Thyroid gland (tissue), 4 donors: ENCODE measurements around the gene CACNA1I.

Source experiments
- CTCF ChIP-seq, 6 experiments: fragments of 200-600 bp in 3 of 6; fragments of 450-650 bp in 3 of 6; sonication (generic) in 3 of 6; IDR thresholded peaks; one replicate each; pipeline ENCODE4 v1.5.1; 2016 to 2019; ENCODE audit warnings: antibody characterized with exemption in 6 of 6, mild to moderate bottlenecking in 2 of 6, inconsistent platforms in 1 of 6, moderate library complexity in 1 of 6
- POLR2A ChIP-seq, 2 donors: fragments of 450-650 bp; IDR thresholded peaks; one replicate each; pipeline ENCODE4 v1.6.1; 2017; ENCODE audit warnings: antibody characterized with exemption in 2 of 2, mild to moderate bottlenecking in 2 of 2, moderate library complexity in 1 of 2

DNA sequence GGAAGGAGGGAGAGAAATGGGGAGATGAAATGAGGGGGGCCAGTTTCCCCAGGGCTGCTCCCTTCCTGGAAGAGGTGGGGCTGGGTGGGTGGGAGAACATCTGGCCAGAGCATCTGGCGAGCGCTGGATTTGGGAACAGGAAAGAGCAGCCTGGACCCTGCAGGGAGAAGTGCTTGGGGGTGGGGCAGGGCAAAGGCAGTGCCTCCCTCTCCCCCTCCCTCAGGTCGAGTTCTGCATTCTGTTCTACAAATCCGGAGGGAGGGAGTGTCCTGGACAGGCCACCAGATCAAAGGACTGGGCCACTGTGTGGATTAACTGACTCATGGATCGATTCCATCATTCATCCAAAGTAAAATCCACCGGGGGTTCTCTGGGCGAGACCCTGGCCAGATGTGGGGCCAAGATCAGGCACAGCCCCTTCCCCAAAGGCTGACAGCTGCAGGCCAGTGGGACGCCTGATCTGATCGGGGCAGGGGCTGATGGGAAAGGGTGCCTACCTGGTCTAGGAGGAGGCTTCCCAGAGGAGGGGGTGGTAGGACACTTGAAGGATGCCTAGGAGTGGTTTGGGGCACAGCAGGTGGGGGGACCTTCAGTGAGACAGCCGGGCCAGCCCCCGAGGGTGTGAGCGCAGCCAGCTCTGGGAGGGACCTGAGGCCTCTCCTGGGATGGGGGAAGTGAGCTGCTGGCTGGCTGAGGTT is 57.5 kb downstream of the CACNA1I start:
- TF ChIP-seq POLR2A (IDR thresholded peaks at IDR 0.05) (no peak), CTCF (IDR thresholded peaks at IDR 0.05) (no peak)
